OCI-LY7 (cell line): Measurements from ENCODE around the gene VIT. TPM values are rescaled to one million over a fixed set of nuclear protein-coding genes. Genes with fewer than 3 reads are reported as not detected.

Experiments used
- BruUV-seq: library from RNA; stranded (reverse); fragments of 400-500 nt; replicated peaks from 2 replicates; lab custom pipeline; 2021; lab: Mats Ljungman, UMichigan
- CTCF ChIA-PET: fragments of 300-600 bp; sonication (Branson Sonifier 250); formaldehyde crosslinking; loops from one replicate; lab custom pipeline; 2022; ENCODE audit warnings: antibody characterized with exemption; ENCODE audit not compliant: unreplicated experiment; lab: Charles Lee
- POLR2A ChIA-PET: fragments of 300-600 bp; sonication (Branson Sonifier 250); formaldehyde crosslinking; loops from one replicate; lab custom pipeline; 2022; ENCODE audit warnings: antibody characterized with exemption; lab: Charles Lee
- DNase-seq: peaks from one replicate; pipeline ENCODE4 v3.0.0-alpha.2; 2015; ENCODE audit warnings: low spot score
- H2AFZ ChIP-seq: fragments of 200-600 bp; sonication (generic), shearing (Covaris generic); 2 replicates; pipeline ENCODE4 v1.6.1; 2014; ENCODE audit warnings: mild to moderate bottlenecking, antibody characterized with exemption, low read length, moderate library complexity
- H3K27ac ChIP-seq: fragments of 200-600 bp; sonication (generic); 2 replicates; pipeline ENCODE4 v1.5.1; 2014; ENCODE audit warnings: mixed run types, low read depth, mild to moderate bottlenecking, moderate library complexity, low read length, inconsistent platforms; ENCODE audit not compliant: poor library complexity, severe bottlenecking
- H3K36me3 ChIP-seq: fragments of 200-600 bp; sonication (generic); 2 replicates; pipeline ENCODE4 v1.6.1; 2014; ENCODE audit warnings: mild to moderate bottlenecking, antibody characterized with exemption, low read length, moderate library complexity, mixed read lengths; ENCODE audit not compliant: insufficient read depth
- H3K4me1 ChIP-seq: fragments of 200-600 bp; sonication (generic); 2 replicates; pipeline ENCODE4 v1.5.1; 2014; ENCODE audit warnings: mild to moderate bottlenecking, low read length; ENCODE audit not compliant: insufficient read depth, poor library complexity, severe bottlenecking
- H3K4me2 ChIP-seq: fragments of 200-600 bp; sonication (generic); 2 replicates; pipeline ENCODE4 v1.6.1; 2014; ENCODE audit warnings: mild to moderate bottlenecking, low read length
- H3K4me3 ChIP-seq: fragments of 200-600 bp; sonication (generic); 2 replicates; pipeline ENCODE4 v1.5.1; 2014; ENCODE audit warnings: mild to moderate bottlenecking, low read depth, low read length; ENCODE audit not compliant: poor library complexity, severe bottlenecking
- H3K79me2 ChIP-seq: fragments of 200-600 bp; sonication (generic); 2 replicates; pipeline ENCODE4 v1.6.1; 2016; ENCODE audit warnings: low read depth, mild to moderate bottlenecking, low read length, moderate library complexity, mixed read lengths; ENCODE audit not compliant: insufficient read depth
- H3K9me2 ChIP-seq: fragments of 200-600 bp; sonication (generic); 2 replicates; pipeline ENCODE4 v1.6.1; 2016; ENCODE audit warnings: mild to moderate bottlenecking, low read length, mixed read lengths; ENCODE audit not compliant: insufficient read depth
- H3K9me3 ChIP-seq: fragments of 200-600 bp; sonication (generic); 2 replicates; pipeline ENCODE4 v1.6.1; 2014; ENCODE audit warnings: mild to moderate bottlenecking, mixed run types, low read length, mixed read lengths
- H4K20me1 ChIP-seq: fragments of 200-600 bp; sonication (generic); 2 replicates; pipeline ENCODE4 v1.6.1; 2014; ENCODE audit warnings: mild to moderate bottlenecking, antibody characterized with exemption, low read length, moderate library complexity, mixed read lengths; ENCODE audit not compliant: insufficient read depth
- CTCF ChIP-seq: fragments of 200-600 bp; sonication (generic); conservative IDR thresholded peaks from 2 replicates; pipeline ENCODE4 v1.5.1; 2014; ENCODE audit warnings: mild to moderate bottlenecking, antibody characterized with exemption, low read length, moderate library complexity, mixed read lengths
- EZH2phosphoT487 ChIP-seq: fragments of 200-600 bp; sonication (generic); IDR thresholded peaks from 2 replicates; pipeline ENCODE4 v1.6.1; 2018; ENCODE audit warnings: low read depth, borderline replicate concordance, mild to moderate bottlenecking, mixed run types, antibody characterized with exemption, low read length, moderate library complexity, mixed read lengths
- intact Hi-C: fragments of 100-400 bp; cut with micrococcal nuclease; formaldehyde crosslinking; loops from one replicate; pipeline ENCODE4 v1.10.0; 2022; ENCODE audit not compliant: unreplicated experiment
- total RNA-seq, 2 experiments: library from RNA; depleted of rRNA in 1 of 2; stranded (reverse); fragments of >200 nt in 1 of 2; shearing (Covaris generic) in 1 of 2; gene quantifications; 2 replicates each; pipeline ENCODE4 v1.2.3, GENCODE V29; 2014 to 2022

Gene VIT
- total RNA-seq, 2 experiments from 2014 or later: not detected

GRCh38 chr2:36701391-36701795, 4.9 kb downstream of the VIT start:
- intact Hi-C loops: no loop called here
- no peaks in the 10 kb centered on the region for H3K9me3 ChIP-seq
- no peaks in the 10 kb centered on the region for H3K9me2 ChIP-seq
- H3K36me3 ChIP-seq: no peaks in the 10 kb centered on the region
- H2AFZ ChIP-seq: no peak overlapping the region
- no peak overlapping the region for H3K4me3 ChIP-seq
- DNase-seq: no peak
- no peaks in the 10 kb centered on the region for H4K20me1 ChIP-seq
- ChIA-PET CTCF (no interaction called here), POLR2A (no interaction called here)
- no TSS peak for BruUV-seq
- no peaks in the 10 kb centered on the region for H3K79me2 ChIP-seq
- H3K4me1 ChIP-seq: no peaks in the 10 kb centered on the region
- H3K27ac ChIP-seq: no peak overlapping the region
- TF ChIP-seq CTCF (no peak), EZH2phosphoT487 (no peak)
- H3K4me2 ChIP-seq: no peak overlapping the region

DNA sequence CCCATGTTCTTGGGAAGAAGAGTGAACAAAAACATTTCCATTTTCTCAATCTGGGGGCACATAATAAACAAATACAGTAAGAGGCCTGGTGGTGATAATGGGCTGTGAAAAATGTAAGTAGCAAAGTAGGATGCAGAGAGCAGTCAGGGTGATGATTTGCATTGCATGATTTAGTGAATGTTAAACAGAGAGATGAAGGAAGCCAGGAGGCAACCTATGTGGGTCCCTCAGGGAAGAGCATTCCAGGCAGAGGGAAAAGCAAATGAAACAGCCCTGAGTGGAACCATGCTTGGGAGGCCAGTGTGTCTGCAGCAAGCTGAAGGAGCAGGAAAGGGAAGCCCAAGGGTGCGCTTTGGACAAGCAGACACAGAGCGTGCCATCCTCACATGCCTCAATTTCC, 5.4 kb downstream of the VIT start:
- H3K36me3 ChIP-seq: no peaks in the 10 kb centered on the region
- H3K4me2 ChIP-seq: no peak overlapping the region
- DNase-seq: no peak
- H3K9me3 ChIP-seq: no peaks in the 10 kb centered on the region
- POLR2A ChIA-PET: no interaction called here
- no peak overlapping the region for H2AFZ ChIP-seq
- TF ChIP-seq CTCF (no peak), EZH2phosphoT487 (no peak)
- no TSS peak for BruUV-seq
- H3K27ac ChIP-seq: no peak overlapping the region
- intact Hi-C loops: no loop called here
- H3K9me2 ChIP-seq: no peaks in the 10 kb centered on the region
- H3K79me2 ChIP-seq: no peaks in the 10 kb centered on the region
- no peaks in the 10 kb centered on the region for H4K20me1 ChIP-seq
- no peak overlapping the region for H3K4me3 ChIP-seq
- no peaks in the 10 kb centered on the region for H3K4me1 ChIP-seq
- CTCF ChIA-PET: no interaction called here

- Histone ChIP-seq H3K9me2 (no peaks in the 10 kb centered on the region), H3K4me1 (no peaks in the 10 kb centered on the region), H2AFZ (no peak overlapping the region), H3K9me3 (no peaks in the 10 kb centered on the region), H3K36me3 (no peaks in the 10 kb centered on the region), H3K4me3 (no peak overlapping the region), H3K4me2 (no peak overlapping the region), H3K79me2 (no peaks in the 10 kb centered on the region), H3K27ac (no peak overlapping the region), H4K20me1 (no peaks in the 10 kb centered on the region)
- ChIA-PET CTCF (no interaction called here), POLR2A (interaction anchor here (0.5 to 1.0 kb wide), 2 partner anchors 9 to 1350 kb away, joined by 3 read pairs; no protein-coding TSS in a partner anchor)
- no peak for DNase-seq
- no TSS peak for BruUV-seq
- intact Hi-C loops: no loop called here
- TF ChIP-seq CTCF: no peak
- TF ChIP-seq EZH2phosphoT487: no peak
Observed at GRCh38 chr2:36702781-36703180, 6.3 kb downstream of the VIT start.
